ENCODE results near the gene FUOM. TPM values are rescaled to one million over a fixed set of nuclear protein-coding genes. Genes with fewer than 3 reads are reported as not detected.

The FUOM gene
- total RNA-seq, 1 donor from 2014 or later: 5.1 TPM

Small RNA genes lying within 50 kb of the gene (microRNA-seq; reads per million reads assigned to microRNA genes)
- not detected for gene MIR3944

Other genes starting within 250 kb of the FUOM start
- gene KNDC1, start 197.8 kb downstream of the FUOM start, total RNA-seq: 0.11 TPM
- not detected for gene UTF1, start 127.8 kb downstream of the FUOM start, total RNA-seq
- 0.33 TPM for gene VENTX, start 120.2 kb downstream of the FUOM start, total RNA-seq
- gene ADAM8, start 81.2 kb downstream of the FUOM start, total RNA-seq: 1.4 TPM
- gene TUBGCP2, start 49.1 kb downstream of the FUOM start, total RNA-seq: 38.9 TPM
- gene ZNF511, start 49.1 kb downstream of the FUOM start, total RNA-seq: 40.5 TPM
- not detected for gene CALY, start 21.1 kb downstream of the FUOM start, total RNA-seq
- not detected for gene PRAP1, start 10.6 kb downstream of the FUOM start, total RNA-seq
- 212 TPM for gene ECHS1, start 15.3 kb upstream of the FUOM start, total RNA-seq
- 2.9 TPM for gene PAOX, start 21.2 kb upstream of the FUOM start, total RNA-seq
- 14.0 TPM for gene MTG1, start 36.1 kb upstream of the FUOM start, total RNA-seq
- not detected for gene SPRN, start 66.6 kb upstream of the FUOM start, total RNA-seq
- gene SCART1, start 95.9 kb upstream of the FUOM start, total RNA-seq: 0.36 TPM
- gene CYP2E1, start 169.3 kb upstream of the FUOM start, total RNA-seq: 1.1 TPM
- gene SYCE1, start 207.6 kb upstream of the FUOM start, total RNA-seq: 0.44 TPM

All from left ventricle myocardium inferior (tissue), 1 donor.